Measurements from ENCODE around the gene TNFRSF18.

- TF ChIP-seq ELK1 (IDR thresholded peaks at IDR 0.05; ENCODE audit: low read depth, low read length) (no peak), CTCF (IDR thresholded peaks at IDR 0.05 in 2 of 3, conservative IDR thresholded peaks at IDR 0.05 in 1 of 3; ENCODE audit: control insufficient read depth in 2 of 3, extremely low read depth in 1 of 3, insufficient read depth in 1 of 3, low read depth in 3 of 3, low read length in 3 of 3) (no peak), JUND (IDR thresholded peaks at IDR 0.05; ENCODE audit: low read depth, low read length) (no peak)
Observed at GRCh38 chr1:1219341-1219740, 12.9 kb upstream of the TNFRSF18 start.
